GM10248 (cell line): Measurements from ENCODE around the gene PPP1R18.
A peak's percentile ranks its signal among the peaks of the same experiment; 100 is the strongest.

Experiments used
- CTCF ChIA-PET: fragments of 300-600 bp; sonication (Branson Sonifier 250); formaldehyde crosslinking; extraction: SDS; loops from one replicate; lab custom pipeline; 2021; ENCODE audit warnings: antibody characterized with exemption; lab: Yijun Ruan, JAX
- POLR2A ChIA-PET: fragments of 350-650 bp; sonication (Branson Sonifier 250); formaldehyde crosslinking; extraction: SDS; loops from one replicate; lab custom pipeline; 2020; ENCODE audit warnings: antibody characterized with exemption; lab: Yijun Ruan, JAX
- DNase-seq: peaks from one replicate; pipeline ENCODE4 v3.0.0; 2012; ENCODE audit errors: extremely low spot score
- CTCF ChIP-seq: IDR thresholded peaks from 2 replicates; pipeline ENCODE4 v1.5.1; 2012; ENCODE audit warnings: mild to moderate bottlenecking, low read depth; ENCODE audit errors: extremely low read depth, missing control alignments, control extremely low read depth

The PPP1R18 gene

GRCh38 chr6:30686009-30686907 lies at the start of gene PPP1R18:
PPP1R18 (minus strand) TSS chr6:30686645; CDS start chr6:30686018, 627 bp downstream.
- peak; percentile 76 for DNase-seq
- ChIA-PET POLR2A (interaction anchor here (0.8 kb wide), 1 partner anchor 72 kb away, joined by 4 read pairs; no protein-coding TSS in a partner anchor), CTCF (interaction anchor here (1.0 to 18.8 kb wide), 5 partner anchors 14 to 154 kb away, joined by 3 to 776 read pairs (median 3); partner anchors contain the start of genes DHX16, MDC1 and TUBB)
- no peak for TF ChIP-seq CTCF

- TF ChIP-seq CTCF: no peak
- peak; percentile 46 for DNase-seq
- ChIA-PET CTCF (interaction anchor here (0.9 to 30.8 kb wide), 9 partner anchors 9 to 194 kb away, joined by 3 to 776 read pairs (median 4); partner anchors contain the start of gene DHX16), POLR2A (interaction anchor here (0.7 kb wide), 1 partner anchor 122 kb away, joined by 7 read pairs; no protein-coding TSS in a partner anchor)
These were observed 49.3 kb upstream of the PPP1R18 start for GRCh38 chr6:30735668-30736314.

GRCh38 chr6:30732237-30732943 lies 45.9 kb upstream of the PPP1R18 start:
- DNase-seq: no peak
- CTCF ChIA-PET: interaction anchor here (1.0 to 30.8 kb wide), 18 partner anchors 8 to 347 kb away, joined by 3 to 776 read pairs (median 8); partner anchors contain the start of genes DHX16 and VARS2
- no peak for TF ChIP-seq CTCF
- POLR2A ChIA-PET: no interaction called here

DNA sequence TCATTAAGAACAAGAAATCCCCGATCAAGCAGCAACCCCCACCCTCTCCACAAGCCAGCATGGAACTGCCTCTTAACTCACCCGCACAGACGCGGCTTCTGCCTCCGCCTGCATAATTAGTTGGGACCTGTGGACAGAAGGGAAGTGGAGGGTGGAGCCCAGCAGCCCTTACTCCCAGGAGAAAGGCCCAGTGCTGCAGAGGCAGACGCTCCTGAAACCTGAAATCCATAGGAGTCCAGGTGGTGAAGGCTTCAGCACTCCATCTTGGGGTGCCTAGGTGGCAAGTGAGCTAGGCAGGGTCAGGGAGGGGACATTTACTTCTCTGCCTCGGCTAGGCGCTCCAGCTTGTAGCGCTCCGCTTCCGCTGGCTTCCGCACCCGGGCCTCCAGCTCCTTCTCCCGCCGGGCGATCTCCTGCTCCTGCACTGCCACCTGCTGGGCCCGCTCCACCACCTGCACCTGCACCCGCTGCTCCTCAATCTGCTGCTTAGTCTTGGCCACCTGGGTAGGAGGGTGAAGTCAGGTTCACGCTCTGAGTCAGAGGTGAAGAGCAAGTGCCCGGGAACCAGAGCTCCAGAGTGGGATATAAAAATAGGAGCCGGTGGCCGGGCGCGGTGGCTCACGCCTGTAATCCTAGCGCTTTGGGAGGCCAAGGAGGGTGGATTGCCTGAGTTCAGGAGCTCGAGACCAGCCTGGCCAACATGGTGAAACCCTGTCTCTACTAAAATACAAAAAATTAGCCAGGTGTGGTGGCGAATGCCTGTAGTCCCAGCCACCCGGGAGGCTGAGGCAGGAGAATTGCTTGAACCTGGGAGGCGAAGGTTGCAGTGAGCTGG lies 44.4 kb upstream of the PPP1R18 start:
- DNase-seq: peak; percentile 78
- peak; percentile 98 for TF ChIP-seq CTCF
- POLR2A ChIA-PET: interaction anchor here (0.6 to 1.1 kb wide), 4 partner anchors 11 to 123 kb away, joined by 3 to 6 read pairs (median 4); no protein-coding TSS in a partner anchor
- CTCF ChIA-PET: interaction anchor here (0.6 to 30.8 kb wide), 61 partner anchors 8 to 349 kb away, joined by 3 to 776 read pairs (median 5); partner anchors contain the start of genes ATAT1, C6orf136, DDR1 and DHX16

GRCh38 chr6:30727920-30728553 lies 41.6 kb upstream of the PPP1R18 start:
- no peak for TF ChIP-seq CTCF
- POLR2A ChIA-PET: no interaction called here
- no peak for DNase-seq
- CTCF ChIA-PET: interaction anchor here (1.5 to 30.8 kb wide), 3 partner anchors 8 to 245 kb away, joined by 4 to 776 read pairs (median 21); partner anchors contain the start of gene DHX16
